ENCODE data around the gene TYR. TPM values are rescaled to one million over a fixed set of nuclear protein-coding genes. Genes with fewer than 3 reads are reported as not detected.
"Not testable (repeated sequence)": the region's sequence is repeated elsewhere in the genome, so short reads cannot be mapped to it uniquely, and the experiment has no call there.

TYR gene
- total RNA-seq, 1 donor from 2014 or later, result not detected

DNA sequence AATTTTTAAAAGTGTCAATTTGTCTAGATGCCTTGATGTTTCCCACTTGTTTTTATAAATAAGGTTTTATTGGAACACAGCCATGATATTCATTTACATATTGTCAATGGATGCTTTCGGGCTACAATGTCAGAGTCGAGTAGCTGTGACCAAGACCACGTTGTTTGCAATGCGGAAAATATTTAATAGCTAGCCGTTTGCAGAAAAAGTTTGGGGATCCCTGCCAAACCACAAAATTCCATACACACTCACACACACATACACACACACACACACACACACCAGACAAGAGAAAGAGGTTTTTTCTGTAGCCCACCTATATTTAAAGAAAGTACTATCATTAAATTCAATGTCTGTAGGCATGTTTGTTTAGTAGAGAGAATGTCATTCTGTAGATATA, 58.3 kb downstream of the TYR start:
- no peak for DNase-seq (ENCODE audit: low read depth)
- Histone ChIP-seq H3K36me3 (ENCODE audit: control insufficient read depth, insufficient read depth, low read length) (no peaks in the 10 kb centered on the region), H3K4me3 (ENCODE audit: low read depth, low read length) (no peak overlapping the region), H3K27me3 (ENCODE audit: control insufficient read depth, insufficient read depth, low read length) (no peaks in the 10 kb centered on the region)
- TF ChIP-seq, protein P1, sequence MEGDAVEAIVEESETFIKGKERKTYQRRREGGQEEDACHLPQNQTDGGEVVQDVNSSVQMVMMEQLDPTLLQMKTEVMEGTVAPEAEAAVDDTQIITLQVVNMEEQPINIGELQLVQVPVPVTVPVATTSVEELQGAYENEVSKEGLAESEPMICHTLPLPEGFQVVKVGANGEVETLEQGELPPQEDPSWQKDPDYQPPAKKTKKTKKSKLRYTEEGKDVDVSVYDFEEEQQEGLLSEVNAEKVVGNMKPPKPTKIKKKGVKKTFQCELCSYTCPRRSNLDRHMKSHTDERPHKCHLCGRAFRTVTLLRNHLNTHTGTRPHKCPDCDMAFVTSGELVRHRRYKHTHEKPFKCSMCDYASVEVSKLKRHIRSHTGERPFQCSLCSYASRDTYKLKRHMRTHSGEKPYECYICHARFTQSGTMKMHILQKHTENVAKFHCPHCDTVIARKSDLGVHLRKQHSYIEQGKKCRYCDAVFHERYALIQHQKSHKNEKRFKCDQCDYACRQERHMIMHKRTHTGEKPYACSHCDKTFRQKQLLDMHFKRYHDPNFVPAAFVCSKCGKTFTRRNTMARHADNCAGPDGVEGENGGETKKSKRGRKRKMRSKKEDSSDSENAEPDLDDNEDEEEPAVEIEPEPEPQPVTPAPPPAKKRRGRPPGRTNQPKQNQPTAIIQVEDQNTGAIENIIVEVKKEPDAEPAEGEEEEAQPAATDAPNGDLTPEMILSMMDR (IDR thresholded peaks at IDR 0.05; ENCODE audit: insufficient read depth, low read length, severe bottlenecking), result no peak
- FAIRE-seq, result no peak

DNA sequence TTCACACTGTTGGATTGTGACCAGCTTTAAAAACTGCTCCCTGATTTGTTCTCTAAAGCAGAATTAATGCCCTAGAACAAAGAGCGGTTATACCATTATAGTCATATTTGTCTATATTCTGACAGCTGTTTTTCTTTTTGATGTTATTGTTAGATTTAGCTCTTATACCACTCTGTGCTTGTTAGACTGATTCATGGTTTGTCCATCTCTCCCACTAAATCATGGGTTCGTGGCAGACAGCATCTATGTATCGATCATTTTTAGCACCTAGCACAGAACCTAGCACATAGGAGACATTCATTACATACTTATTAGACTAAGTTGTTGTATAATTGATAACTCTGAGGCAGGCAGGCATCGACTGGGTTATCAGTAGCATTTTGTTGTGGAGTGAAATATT, 69.3 kb downstream of the TYR start:
- not testable (repeated sequence) for FAIRE-seq; H3K4me3 ChIP-seq (ENCODE audit: low read depth, low read length); H3K36me3 ChIP-seq (ENCODE audit: control insufficient read depth, insufficient read depth, low read length); H3K27me3 ChIP-seq (ENCODE audit: control insufficient read depth, insufficient read depth, low read length); DNase-seq (ENCODE audit: low read depth)

DNA sequence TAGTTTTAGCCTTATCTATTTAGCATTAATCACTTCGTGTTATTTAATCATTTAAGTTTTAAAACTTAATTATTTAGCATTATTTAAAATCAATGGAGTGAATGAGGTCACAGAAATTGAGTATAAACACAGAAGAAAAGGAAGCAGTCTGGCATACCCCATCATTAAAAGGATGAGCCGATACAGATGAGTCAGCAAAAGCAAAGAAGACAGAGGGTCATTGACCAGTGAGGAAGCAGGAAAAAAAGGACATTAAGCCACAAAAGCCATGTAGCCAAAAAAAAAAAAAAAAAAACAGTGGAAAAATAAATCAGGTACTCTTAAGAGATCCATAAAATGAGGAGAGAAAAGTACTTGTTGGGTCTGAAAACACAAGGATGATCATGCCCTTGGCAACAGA, 71.5 kb downstream of the TYR start:
- Histone ChIP-seq H3K4me3 (ENCODE audit: low read depth, low read length) (no peak overlapping the region), H3K36me3 (ENCODE audit: control insufficient read depth, insufficient read depth, low read length) (no peaks in the 10 kb centered on the region), H3K27me3 (ENCODE audit: control insufficient read depth, insufficient read depth, low read length) (no peaks in the 10 kb centered on the region)
- TF ChIP-seq, protein P1 (IDR thresholded peaks at IDR 0.05; ENCODE audit: insufficient read depth, low read length, severe bottlenecking), result no peak
- DNase-seq (ENCODE audit: low read depth), result no peak
- no peak for FAIRE-seq

DNA sequence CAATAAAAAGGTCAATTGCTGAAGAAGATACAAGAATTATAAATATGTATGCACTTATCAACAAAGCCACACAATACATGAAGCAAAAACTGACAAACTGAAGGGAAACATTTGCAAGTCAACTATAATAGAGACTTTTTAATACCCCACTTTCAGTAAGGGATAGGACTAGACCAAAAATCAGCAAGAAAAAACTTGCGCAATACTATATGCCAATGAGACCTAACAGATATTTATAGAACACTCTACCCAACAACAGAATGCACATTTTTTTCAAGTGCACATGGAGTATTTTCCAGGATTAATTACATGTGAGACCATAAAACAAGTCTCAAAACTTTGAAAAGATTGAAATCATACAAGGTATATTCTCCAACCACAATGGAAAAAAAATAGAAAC, 83.8 kb downstream of the TYR start:
- not testable (repeated sequence) for H3K36me3 ChIP-seq (ENCODE audit: control insufficient read depth, insufficient read depth, low read length); H3K4me3 ChIP-seq (ENCODE audit: low read depth, low read length); FAIRE-seq; H3K27me3 ChIP-seq (ENCODE audit: control insufficient read depth, insufficient read depth, low read length); DNase-seq (ENCODE audit: low read depth)

DNA sequence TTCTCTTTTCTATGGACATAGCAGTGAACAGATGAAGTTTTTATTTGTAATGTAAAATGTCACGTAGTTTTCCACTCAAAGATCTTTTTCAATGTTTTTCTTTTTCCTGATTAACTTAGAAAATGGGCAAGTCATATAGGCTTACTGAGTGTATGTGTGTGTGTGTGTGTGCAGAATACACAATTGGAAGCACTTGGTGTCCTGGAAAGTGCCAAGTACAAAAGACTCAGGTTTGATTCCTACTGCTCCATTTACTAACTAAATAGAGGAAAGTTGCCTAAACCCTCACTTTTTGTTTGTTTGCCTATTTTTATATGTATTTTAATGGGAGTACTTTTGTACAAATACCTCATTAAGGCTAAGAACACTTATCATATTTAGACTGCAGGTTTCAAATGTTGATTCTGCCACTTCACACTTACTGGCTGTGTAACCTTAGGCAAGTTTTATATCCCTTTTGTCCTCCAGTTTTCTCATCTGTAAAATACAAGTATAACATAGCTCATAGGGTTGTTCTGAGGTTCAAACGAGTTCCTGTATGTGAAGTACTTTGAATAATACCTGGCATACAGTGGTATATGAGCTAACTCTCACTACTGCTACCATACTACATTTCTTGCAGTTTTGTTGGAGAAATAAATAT, 90.1 kb downstream of the TYR start:
- no peak overlapping the region for H3K4me3 ChIP-seq (ENCODE audit: low read depth, low read length)
- no peaks in the 10 kb centered on the region for H3K27me3 ChIP-seq (ENCODE audit: control insufficient read depth, insufficient read depth, low read length)
- TF ChIP-seq, protein P1 (IDR thresholded peaks at IDR 0.05; ENCODE audit: insufficient read depth, low read length, severe bottlenecking), result no peak
- FAIRE-seq (no peak), DNase-seq (ENCODE audit: low read depth) (no peak)
- no peaks in the 10 kb centered on the region for H3K36me3 ChIP-seq (ENCODE audit: control insufficient read depth, insufficient read depth, low read length)

DNA sequence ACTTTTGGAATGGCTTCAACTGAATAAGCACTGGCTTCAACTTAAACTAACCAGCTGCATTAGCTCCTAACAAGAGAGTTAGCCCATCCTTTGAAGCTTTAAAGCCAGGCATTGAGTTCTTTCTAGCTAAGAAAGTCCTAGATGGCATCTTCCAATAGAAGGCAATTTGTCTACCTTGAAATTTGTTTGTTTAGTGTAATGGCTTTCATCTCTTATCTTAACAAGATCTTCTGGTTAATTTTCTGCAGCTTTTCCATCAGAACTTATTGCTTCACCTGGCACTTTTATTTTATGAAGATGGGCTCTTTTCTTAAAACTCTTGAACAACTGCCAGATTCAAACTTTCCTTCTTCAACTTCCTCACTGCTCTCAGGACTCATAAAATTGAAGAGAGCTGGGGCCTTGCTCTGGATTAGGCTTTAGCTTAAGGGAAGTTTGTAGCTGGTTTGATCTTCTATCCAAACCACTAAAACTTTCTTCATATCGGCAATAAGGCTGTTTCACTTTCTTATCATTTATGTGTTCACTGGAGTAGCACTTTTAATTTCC, 94.9 kb downstream of the TYR start:
- not testable (repeated sequence) for FAIRE-seq; DNase-seq (ENCODE audit: low read depth); H3K4me3 ChIP-seq (ENCODE audit: low read depth, low read length); H3K36me3 ChIP-seq (ENCODE audit: control insufficient read depth, insufficient read depth, low read length); H3K27me3 ChIP-seq (ENCODE audit: control insufficient read depth, insufficient read depth, low read length)

DNA sequence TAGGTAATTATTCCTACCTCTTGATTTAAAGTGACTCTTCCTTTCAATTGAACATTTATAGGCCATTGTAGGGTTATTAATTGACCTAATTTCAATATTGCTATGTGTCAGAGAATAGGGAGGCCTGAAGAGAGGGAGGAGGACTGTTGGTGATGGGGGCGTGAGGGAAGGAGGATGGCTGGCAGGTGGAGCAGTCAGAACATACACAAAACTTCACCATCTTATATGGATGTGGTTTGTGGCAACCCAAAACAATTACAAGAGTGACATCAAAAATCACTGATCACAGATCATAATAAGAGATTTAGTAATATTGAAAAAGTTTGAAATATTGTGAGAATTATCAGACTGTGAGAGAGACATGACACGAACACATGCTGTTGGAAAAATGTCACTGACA, 95.5 kb downstream of the TYR start:
- H3K27me3 ChIP-seq (ENCODE audit: control insufficient read depth, insufficient read depth, low read length); H3K4me3 ChIP-seq (ENCODE audit: low read depth, low read length); DNase-seq (ENCODE audit: low read depth); FAIRE-seq; H3K36me3 ChIP-seq (ENCODE audit: control insufficient read depth, insufficient read depth, low read length): not testable (repeated sequence)

DNA sequence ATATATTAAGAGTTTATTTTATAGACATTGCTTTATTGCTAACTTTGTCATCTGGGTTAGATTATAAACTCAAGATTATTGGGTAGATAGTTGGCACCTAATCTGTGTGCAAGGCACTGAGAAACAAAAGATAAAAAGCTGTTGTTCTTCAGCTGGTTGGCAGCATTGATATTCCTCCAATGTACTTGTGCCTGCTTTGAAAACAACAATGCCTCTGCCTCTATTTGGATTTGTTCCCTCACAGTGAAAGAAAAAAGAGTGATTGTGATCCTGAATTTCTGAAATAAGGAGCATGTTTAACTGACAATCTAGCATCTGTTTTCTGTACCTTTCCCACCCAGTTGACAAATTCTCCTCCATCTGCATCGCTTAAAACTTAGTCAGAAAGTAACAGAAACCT, 98.3 kb downstream of the TYR start:
- Histone ChIP-seq H3K36me3 (ENCODE audit: control insufficient read depth, insufficient read depth, low read length) (no peaks in the 10 kb centered on the region), H3K4me3 (ENCODE audit: low read depth, low read length) (no peak overlapping the region), H3K27me3 (ENCODE audit: control insufficient read depth, insufficient read depth, low read length) (no peaks in the 10 kb centered on the region)
- DNase-seq (ENCODE audit: low read depth) (no peak), FAIRE-seq (no peak)
- TF ChIP-seq, protein P1 (IDR thresholded peaks at IDR 0.05; ENCODE audit: insufficient read depth, low read length, severe bottlenecking), result no peak
